Measurements from ENCODE around the gene SUCLG1. TPM values are rescaled to one million over a fixed set of nuclear protein-coding genes. Genes with fewer than 3 reads are reported as not detected.

SUCLG1 gene
- polyA plus RNA-seq, 2 of the 4 experiments (the other 2 are of a cell fraction) = 90.0 to 144 TPM

DNA sequence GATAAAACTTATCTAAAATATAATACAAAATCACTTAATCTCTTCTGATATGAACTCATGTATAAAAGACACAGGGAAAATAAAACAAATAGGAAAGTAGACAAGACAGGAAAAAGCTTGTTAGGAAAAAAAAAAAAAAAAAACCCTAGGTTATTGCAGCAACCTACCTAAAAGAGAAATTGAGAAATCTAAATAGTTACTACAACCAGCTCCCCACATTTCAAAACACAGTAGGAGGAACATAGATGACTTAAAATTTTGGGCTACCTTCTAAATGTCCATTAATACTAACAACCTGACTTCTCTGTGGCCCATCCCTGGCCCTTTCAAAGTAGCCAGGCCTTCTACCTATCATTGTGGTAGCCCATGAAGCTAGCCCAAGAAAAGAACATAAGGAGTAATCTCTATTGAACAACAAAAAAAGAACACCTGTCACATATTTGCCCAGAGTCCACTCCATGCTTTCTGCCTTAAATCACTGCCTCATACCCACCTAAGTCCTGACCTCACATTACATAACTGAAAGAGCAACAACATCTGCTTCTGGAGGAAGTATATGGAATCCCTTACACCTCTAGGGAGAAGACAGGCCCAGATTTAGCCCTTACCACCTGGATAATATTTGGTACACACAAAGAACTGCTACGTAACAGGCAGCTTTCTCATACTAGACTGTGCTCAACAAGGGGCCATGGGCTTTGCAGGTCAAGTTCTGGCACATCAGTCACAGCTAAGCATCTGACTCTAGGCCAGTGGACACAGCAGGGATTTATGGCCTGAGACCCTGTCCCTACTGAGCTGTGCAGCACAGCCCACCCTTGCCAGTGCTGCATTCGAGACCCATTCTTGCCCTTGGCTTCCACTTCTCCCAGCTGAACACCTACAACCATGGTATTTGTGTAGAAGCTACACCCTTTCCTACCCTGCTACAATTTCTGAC is 8.5 kb downstream of the SUCLG1 start:
- DNase-seq (ENCODE audit: low read depth in 1 of 2, low spot score in 1 of 2) = no peak

DNA sequence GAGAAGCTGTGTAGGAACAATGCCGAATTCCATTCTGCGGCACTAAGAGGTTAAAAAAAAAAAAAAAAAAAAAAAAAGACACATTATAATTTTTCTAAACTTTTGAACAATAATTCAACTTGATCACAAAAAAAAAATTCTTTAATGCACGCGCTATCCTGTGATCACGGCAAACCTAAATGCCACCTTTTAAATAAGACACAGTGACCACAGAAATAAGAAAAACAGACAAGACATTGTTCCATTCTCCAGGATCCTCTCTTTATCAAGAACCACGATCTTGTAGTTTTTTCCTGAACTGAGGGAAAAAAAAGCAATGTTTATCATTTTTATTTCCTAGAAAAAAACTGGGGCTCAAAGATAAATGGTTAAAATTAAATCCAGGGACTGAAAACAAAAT is 9.4 kb downstream of the SUCLG1 start:
- ATAC-seq (no peak), FAIRE-seq (no peak), DNase-seq (ENCODE audit: low read depth in 1 of 2, low spot score in 1 of 2) (no peak)
- H3K9me3 ChIP-seq = no peaks in the 10 kb centered on the region
- no peaks in the 10 kb centered on the region for H3K4me1 ChIP-seq
- no peak overlapping the region for H3K4me2 ChIP-seq
- TF ChIP-seq CBX8 (IDR thresholded peaks at IDR 0.05) = no peak
- TF ChIP-seq HDAC2 (IDR thresholded peaks at IDR 0.05) = no peak
- TF ChIP-seq FOSL2 (IDR thresholded peaks at IDR 0.05) = no peak
- TF ChIP-seq FOSL2 (CRISPR knock-in tag; IDR thresholded peaks at IDR 0.05) = no peak
- no peak for TF ChIP-seq ZNF302 (CRISPR knock-in tag; IDR thresholded peaks at IDR 0.05)
- no peak for TF ChIP-seq BHLHE40 (IDR thresholded peaks at IDR 0.05; ENCODE audit: low read depth, low read length)
- no peak for TF ChIP-seq KDM1A (IDR thresholded peaks at IDR 0.05; ENCODE audit: low read depth)
- TF ChIP-seq, protein P1, sequence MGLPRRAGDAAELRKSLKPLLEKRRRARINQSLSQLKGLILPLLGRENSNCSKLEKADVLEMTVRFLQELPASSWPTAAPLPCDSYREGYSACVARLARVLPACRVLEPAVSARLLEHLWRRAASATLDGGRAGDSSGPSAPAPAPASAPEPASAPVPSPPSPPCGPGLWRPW (IDR thresholded peaks at IDR 0.05) = no peak
- no peak for TF ChIP-seq ESRRA (IDR thresholded peaks at IDR 0.05; ENCODE audit: borderline replicate concordance, low read length)
- no peak for TF ChIP-seq ATOH8 (CRISPR knock-in tag; IDR thresholded peaks at IDR 0.05; ENCODE audit: low read depth)
- TF ChIP-seq FOXS1 (CRISPR knock-in tag; IDR thresholded peaks at IDR 0.05) = no peak
- no peak for TF ChIP-seq PBX3 (IDR thresholded peaks at IDR 0.05)
- no peak for TF ChIP-seq GATA3 (IDR thresholded peaks at IDR 0.05; ENCODE audit: borderline replicate concordance)
- TF ChIP-seq MAZ (IDR thresholded peaks at IDR 0.05; ENCODE audit: borderline replicate concordance, low read depth, low read length) = no peak
- H3K4me3 ChIP-seq = no peak overlapping the region
- ChIA-PET POLR2A (no interaction called here), CTCF (interaction anchor here (0.9 kb wide), 1 partner anchor 12 kb away, joined by 3 read pairs; no protein-coding TSS in a partner anchor)
- no peak overlapping the region for H3K27ac ChIP-seq
- WGBS (ENCODE audit: missing lambda C conversion rate) = 92% methylated on average over 6 of the region's 6 CpGs

More for the DNA sequence above, 8.5 kb downstream of the SUCLG1 start:
- ChIA-PET POLR2A (no interaction called here), CTCF (interaction anchor here (0.6 to 1.0 kb wide), 4 partner anchors 11 to 1122 kb away, joined by 3 read pairs; no protein-coding TSS in a partner anchor)
- Histone ChIP-seq H3K4me1 (no peaks in the 10 kb centered on the region), H3K4me3 (no peak overlapping the region), H3K9me3 (no peaks in the 10 kb centered on the region), H3K27ac (no peak overlapping the region), H3K4me2 (no peak overlapping the region)
- FAIRE-seq = no peak
- ATAC-seq = no peak; a peak in 1 of 6 replicates
- 90% methylated on average over 2 of the region's 2 CpGs for WGBS (ENCODE audit: missing lambda C conversion rate)
- TF ChIP-seq ATOH8 (CRISPR knock-in tag; IDR thresholded peaks at IDR 0.05; ENCODE audit: low read depth) = no peak
- TF ChIP-seq, protein P2, sequence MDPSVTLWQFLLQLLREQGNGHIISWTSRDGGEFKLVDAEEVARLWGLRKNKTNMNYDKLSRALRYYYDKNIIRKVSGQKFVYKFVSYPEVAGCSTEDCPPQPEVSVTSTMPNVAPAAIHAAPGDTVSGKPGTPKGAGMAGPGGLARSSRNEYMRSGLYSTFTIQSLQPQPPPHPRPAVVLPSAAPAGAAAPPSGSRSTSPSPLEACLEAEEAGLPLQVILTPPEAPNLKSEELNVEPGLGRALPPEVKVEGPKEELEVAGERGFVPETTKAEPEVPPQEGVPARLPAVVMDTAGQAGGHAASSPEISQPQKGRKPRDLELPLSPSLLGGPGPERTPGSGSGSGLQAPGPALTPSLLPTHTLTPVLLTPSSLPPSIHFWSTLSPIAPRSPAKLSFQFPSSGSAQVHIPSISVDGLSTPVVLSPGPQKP (IDR thresholded peaks at IDR 0.05; ENCODE audit: low read depth, low read length) = no peak
- no peak for TF ChIP-seq CBX8 (IDR thresholded peaks at IDR 0.05)
- TF ChIP-seq ESRRA (IDR thresholded peaks at IDR 0.05; ENCODE audit: borderline replicate concordance, low read length) = no peak
- TF ChIP-seq ZC3H11A (IDR thresholded peaks at IDR 0.05) = no peak
- TF ChIP-seq MYC (IDR thresholded peaks at IDR 0.05; ENCODE audit: borderline replicate concordance, low read length) = no peak
- TF ChIP-seq SMC3 (IDR thresholded peaks at IDR 0.05) = no peak
- TF ChIP-seq FOSL2 (IDR thresholded peaks at IDR 0.05) = no peak
- TF ChIP-seq FOSL2 (CRISPR knock-in tag; IDR thresholded peaks at IDR 0.05) = no peak
- no peak for TF ChIP-seq EP300 (IDR thresholded peaks at IDR 0.05)
- TF ChIP-seq BHLHE40 (IDR thresholded peaks at IDR 0.05; ENCODE audit: low read depth, low read length) = no peak
- TF ChIP-seq HOXA7 (CRISPR knock-in tag; IDR thresholded peaks at IDR 0.05) = no peak
